RWPE1 (cell line): Measurements from ENCODE around the gene ARHGAP45.
"Not testable (repeated sequence)": the region's sequence is repeated elsewhere in the genome, so short reads cannot be mapped to it uniquely, and the experiment has no call there.

Experiments
- CTCF ChIA-PET: fragments of 350-600 bp; sonication (Branson Sonifier 250); formaldehyde crosslinking; extraction: SDS; loops from one replicate; lab custom pipeline; 2021; lab: Yijun Ruan, JAX
- POLR2A ChIA-PET: fragments of 400-600 bp; formaldehyde crosslinking; extraction: SDS; loops from one replicate; lab custom pipeline; 2020; ENCODE audit warnings: antibody characterized with exemption; ENCODE audit not compliant: low non-redundant PET; lab: Yijun Ruan, JAX
- DNase-seq: peaks from one replicate; pipeline ENCODE4 v3.0.0; 2012; ENCODE audit warnings: low spot score
- H3K27ac ChIP-seq: fragments of 450-650 bp; 2 replicates; pipeline ENCODE4 v1.5.1; 2017
- TF ChIP-seq, protein P1 (sequence below): fragments of 450-650 bp; conservative IDR thresholded peaks from 2 replicates; pipeline ENCODE4 v1.5.1; 2017; ENCODE audit warnings: low read depth, mild to moderate bottlenecking

Gene ARHGAP45

GRCh38 chr19:1019980-1020867 is 46.7 kb upstream of the ARHGAP45 start:
- ChIA-PET CTCF (interaction anchor here (0.6 to 0.8 kb wide), 3 partner anchors 60 to 1019 kb away, joined by 3 to 4 read pairs (median 3); no protein-coding TSS in a partner anchor), POLR2A (no interaction called here)
- TF ChIP-seq, protein P1, sequence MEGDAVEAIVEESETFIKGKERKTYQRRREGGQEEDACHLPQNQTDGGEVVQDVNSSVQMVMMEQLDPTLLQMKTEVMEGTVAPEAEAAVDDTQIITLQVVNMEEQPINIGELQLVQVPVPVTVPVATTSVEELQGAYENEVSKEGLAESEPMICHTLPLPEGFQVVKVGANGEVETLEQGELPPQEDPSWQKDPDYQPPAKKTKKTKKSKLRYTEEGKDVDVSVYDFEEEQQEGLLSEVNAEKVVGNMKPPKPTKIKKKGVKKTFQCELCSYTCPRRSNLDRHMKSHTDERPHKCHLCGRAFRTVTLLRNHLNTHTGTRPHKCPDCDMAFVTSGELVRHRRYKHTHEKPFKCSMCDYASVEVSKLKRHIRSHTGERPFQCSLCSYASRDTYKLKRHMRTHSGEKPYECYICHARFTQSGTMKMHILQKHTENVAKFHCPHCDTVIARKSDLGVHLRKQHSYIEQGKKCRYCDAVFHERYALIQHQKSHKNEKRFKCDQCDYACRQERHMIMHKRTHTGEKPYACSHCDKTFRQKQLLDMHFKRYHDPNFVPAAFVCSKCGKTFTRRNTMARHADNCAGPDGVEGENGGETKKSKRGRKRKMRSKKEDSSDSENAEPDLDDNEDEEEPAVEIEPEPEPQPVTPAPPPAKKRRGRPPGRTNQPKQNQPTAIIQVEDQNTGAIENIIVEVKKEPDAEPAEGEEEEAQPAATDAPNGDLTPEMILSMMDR: no peak
- DNase-seq: no peak
- H3K27ac ChIP-seq: peak overlapping the region; percentile 93

GRCh38 chr19:1020868-1021425 is 46.0 kb upstream of the ARHGAP45 start, which contains the start of gene TMEM259:
Gene TMEM259 (minus strand): TSS chr19:1021123. CDS start chr19:1020996, 127 bp downstream.
- CTCF ChIA-PET: no interaction called here
- POLR2A ChIA-PET: no interaction called here
- H3K27ac ChIP-seq: peak within 1 kb of the TSS; percentile 93
- TF ChIP-seq, protein P1: no peak
- peak; percentile 96 for DNase-seq

DNA sequence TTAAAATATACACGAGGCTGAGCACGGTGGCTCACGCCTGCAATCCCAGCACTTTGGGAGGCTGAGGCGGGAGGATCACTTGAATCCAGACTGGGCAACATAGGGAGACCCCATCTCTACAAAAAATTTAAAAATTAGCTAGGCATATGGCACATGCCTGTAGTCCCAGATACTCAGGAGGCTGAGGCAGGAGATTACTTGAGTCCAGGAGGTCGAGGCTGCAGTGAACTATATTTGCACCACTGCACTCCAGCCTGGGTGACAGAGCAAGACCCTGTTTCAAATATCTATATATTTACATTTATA is 43.1 kb upstream of the ARHGAP45 start:
- POLR2A ChIA-PET: interaction anchor here (0.8 kb wide), 1 partner anchor 222 kb away, joined by 10 read pairs; no protein-coding TSS in a partner anchor
- H3K27ac ChIP-seq, CTCF ChIA-PET, DNase-seq: not testable (repeated sequence)

DNA sequence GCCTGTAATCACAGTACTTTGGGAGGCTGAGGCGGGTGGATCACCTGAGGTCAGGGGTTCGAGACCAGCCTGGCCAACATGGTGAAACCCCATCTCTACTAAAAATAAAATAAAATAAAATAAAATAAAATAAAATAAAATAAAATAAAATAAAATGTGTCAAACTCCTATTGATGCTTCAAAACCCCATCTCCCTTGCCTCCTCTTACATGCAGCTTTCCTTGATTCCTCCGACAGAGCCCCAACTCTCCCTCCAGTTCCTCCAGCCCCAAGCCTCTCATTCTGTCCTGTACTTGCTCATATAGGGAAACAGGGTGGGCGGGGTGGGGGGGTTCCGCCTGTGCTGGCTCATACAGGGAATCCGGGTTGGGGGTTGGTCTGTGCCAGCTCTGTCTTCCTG is 41.9 kb upstream of the ARHGAP45 start:
- H3K27ac ChIP-seq: peak overlapping the region; percentile 99; the same call in 1 of the 2 replicates
- CTCF ChIA-PET, POLR2A ChIA-PET, DNase-seq: not testable (repeated sequence)

DNA sequence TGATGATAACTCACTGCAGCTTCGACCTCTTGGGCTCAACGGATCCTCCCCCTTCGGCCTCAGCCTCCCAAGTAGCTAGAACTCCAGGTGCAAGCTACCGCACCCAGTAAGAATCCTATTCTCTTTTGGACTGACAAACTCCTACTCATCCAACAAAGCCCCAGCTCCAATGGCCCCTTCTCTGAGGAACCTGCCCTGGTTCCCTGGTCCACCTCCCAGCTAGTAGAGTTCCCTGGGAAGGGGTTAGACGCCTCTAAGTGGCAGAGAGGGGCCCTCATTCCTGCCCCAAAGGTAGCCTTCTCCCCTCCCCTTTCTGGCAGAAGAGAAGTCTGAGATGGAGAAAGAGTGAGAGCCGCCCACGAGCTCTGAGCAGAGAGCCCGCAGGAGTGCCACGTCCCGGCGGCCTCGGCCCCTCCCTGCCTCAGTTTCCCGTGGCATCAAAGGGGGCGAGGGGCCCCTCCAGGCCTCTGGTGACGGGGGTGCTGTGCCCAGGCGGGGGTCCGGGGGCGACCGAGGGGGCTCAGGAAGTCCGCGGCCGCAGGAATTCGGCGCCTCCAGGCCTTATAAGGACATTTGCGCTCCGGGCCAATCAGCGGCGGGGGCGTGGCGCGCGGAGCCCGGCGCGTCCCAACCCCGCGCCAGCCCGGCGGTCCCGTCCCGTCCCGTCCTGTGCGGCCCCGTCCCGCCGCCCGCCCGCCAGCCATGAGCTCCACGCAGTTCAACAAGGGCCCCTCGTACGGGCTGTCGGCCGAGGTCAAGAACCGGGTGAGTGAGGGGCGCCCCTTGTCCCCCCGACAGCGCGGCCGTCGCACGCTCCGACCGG is 40.8 kb upstream of the ARHGAP45 start, which contains the start of gene CNN2:
TSS of gene CNN2 (plus strand) at position 649 of the 823 bp plus-strand sequence. CDS start at position 703, 54 bp downstream.
- DNase-seq: peak; percentile 74
- POLR2A ChIA-PET: interaction anchor here (0.6 to 2.8 kb wide), 4 partner anchors 14 to 184 kb away, joined by 3 to 11 read pairs (median 3); partner anchors contain the start of genes ABCA7 and WDR18
- peak within 1 kb of the TSS; percentile 99 for H3K27ac ChIP-seq
- TF ChIP-seq, protein P1: no peak
- CTCF ChIA-PET: no interaction called here

- peak overlapping the region; percentile 99 for H3K27ac ChIP-seq
- POLR2A ChIA-PET: interaction anchor here (0.6 to 2.8 kb wide), 4 partner anchors 10 to 183 kb away, joined by 3 to 11 read pairs (median 4); partner anchors contain the start of genes ABCA7 and WDR18
- DNase-seq: no peak
- TF ChIP-seq, protein P1: no peak
- CTCF ChIA-PET: interaction anchor here (0.5 to 0.9 kb wide), 2 partner anchors 161 to 217 kb away, joined by 3 to 6 read pairs; no protein-coding TSS in a partner anchor
These were observed 40.0 kb upstream of the ARHGAP45 start for GRCh38 chr19:1026783-1027649.
